ENCODE data around the gene HACD2.

DNA sequence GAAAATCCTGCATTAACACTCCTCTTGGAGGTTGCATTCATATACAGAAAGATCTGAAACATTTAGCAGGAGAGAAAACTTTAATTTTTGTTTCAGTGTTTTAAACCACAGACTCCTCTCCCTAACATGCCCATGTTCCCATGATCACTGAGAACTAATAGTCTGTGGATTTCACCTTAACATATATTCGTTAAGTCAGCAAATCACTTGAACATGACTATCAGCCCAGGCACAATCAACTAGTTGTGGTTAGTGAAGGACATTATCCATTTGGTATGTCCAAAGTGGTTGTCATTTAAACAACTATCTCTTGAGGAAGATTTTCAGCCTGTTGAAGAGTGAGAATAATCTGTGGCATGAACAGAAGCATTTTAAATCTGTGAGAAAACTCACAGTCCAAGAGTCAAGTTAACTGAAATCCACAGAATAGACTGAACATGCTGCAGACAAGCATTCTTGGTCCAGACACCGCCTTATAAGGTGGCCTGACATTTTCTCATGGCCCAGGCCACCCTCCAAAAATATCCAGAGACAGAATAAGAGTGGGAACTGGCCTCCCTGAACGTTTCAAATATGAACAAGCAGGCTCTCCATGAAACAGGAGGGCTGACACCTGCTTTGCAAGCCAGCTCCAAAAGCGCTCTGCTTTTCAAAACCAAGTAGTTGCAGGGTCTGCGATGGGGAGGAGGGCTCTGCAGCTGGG is 96.1 kb downstream of the HACD2 start:
- TF ChIP-seq, protein P1, sequence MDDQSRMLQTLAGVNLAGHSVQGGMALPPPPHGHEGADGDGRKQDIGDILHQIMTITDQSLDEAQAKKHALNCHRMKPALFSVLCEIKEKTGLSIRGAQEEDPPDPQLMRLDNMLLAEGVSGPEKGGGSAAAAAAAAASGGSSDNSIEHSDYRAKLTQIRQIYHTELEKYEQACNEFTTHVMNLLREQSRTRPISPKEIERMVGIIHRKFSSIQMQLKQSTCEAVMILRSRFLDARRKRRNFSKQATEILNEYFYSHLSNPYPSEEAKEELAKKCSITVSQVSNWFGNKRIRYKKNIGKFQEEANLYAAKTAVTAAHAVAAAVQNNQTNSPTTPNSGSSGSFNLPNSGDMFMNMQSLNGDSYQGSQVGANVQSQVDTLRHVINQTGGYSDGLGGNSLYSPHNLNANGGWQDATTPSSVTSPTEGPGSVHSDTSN (IDR thresholded peaks at IDR 0.05; ENCODE audit: insufficient replicate concordance, low read depth, low read length), result no peak
- TF ChIP-seq JUND (IDR thresholded peaks at IDR 0.05; ENCODE audit: low read depth, low read length) (no peak), USF1 (IDR thresholded peaks at IDR 0.05; ENCODE audit: borderline replicate concordance, extremely low read length, insufficient read depth, low read depth, low read length) (no peak), PML (IDR thresholded peaks at IDR 0.05; ENCODE audit: low read length) (no peak), CTCF (IDR thresholded peaks at IDR 0.05 in 2 of 3, conservative IDR thresholded peaks at IDR 0.05 in 1 of 3; ENCODE audit: control insufficient read depth in 2 of 3, extremely low read depth in 1 of 3, insufficient read depth in 1 of 3, low read depth in 3 of 3, low read length in 3 of 3) (no peak), CREM (IDR thresholded peaks at IDR 0.05; ENCODE audit: low read depth) (no peak)
